ENCODE measurements around the gene ARHGEF19.
"Not testable (repeated sequence)": the region's sequence is repeated elsewhere in the genome, so short reads cannot be mapped to it uniquely, and the experiment has no call there.

Gene ARHGEF19

GRCh38 chr1:16163608-16164212 is 48.7 kb downstream of the ARHGEF19 start:
- DNase-seq: not testable (repeated sequence)

GRCh38 chr1:16162163-16162822 is 50.2 kb downstream of the ARHGEF19 start:
- DNase-seq: no peak

- no peak for DNase-seq
These were observed 50.7 kb downstream of the ARHGEF19 start for GRCh38 chr1:16161717-16162116.

GRCh38 chr1:16158993-16159831 is 53.2 kb downstream of the ARHGEF19 start:
- no peak for DNase-seq

GRCh38 chr1:16158025-16158424 is 54.4 kb downstream of the ARHGEF19 start:
- DNase-seq: no peak

- DNase-seq: peak in 1 of 2 experiments; percentile 18
These were observed 55.5 kb downstream of the ARHGEF19 start for GRCh38 chr1:16156848-16157495.

GRCh38 chr1:16155537-16156410 is 56.7 kb downstream of the ARHGEF19 start, which contains the start of gene EPHA2:
EPHA2 (minus strand) TSS chr1:16156069; CDS start chr1:16155932, 137 bp downstream.
- no peak for DNase-seq

- DNase-seq: no peak
These were observed 58.3 kb downstream of the ARHGEF19 start for GRCh38 chr1:16153999-16154673.

- no peak for DNase-seq
These were observed 59.1 kb downstream of the ARHGEF19 start for GRCh38 chr1:16153096-16153998.

- DNase-seq: no peak
These were observed 59.9 kb downstream of the ARHGEF19 start for GRCh38 chr1:16152481-16153087.

GRCh38 chr1:16151995-16152384 is 60.5 kb downstream of the ARHGEF19 start:
- no peak for DNase-seq

GRCh38 chr1:16151196-16151994 is 61.1 kb downstream of the ARHGEF19 start:
- DNase-seq: peak; percentile 32 to 58

- no peak for DNase-seq
These were observed 61.9 kb downstream of the ARHGEF19 start for GRCh38 chr1:16150508-16150907.

- DNase-seq: no peak
These were observed 62.6 kb downstream of the ARHGEF19 start for GRCh38 chr1:16149702-16150488.

GRCh38 chr1:16149146-16149545 is 63.3 kb downstream of the ARHGEF19 start:
- DNase-seq: no peak

GRCh38 chr1:16148329-16149092 is 63.9 kb downstream of the ARHGEF19 start:
- DNase-seq: no peak
